ENCODE data around the gene PAPLN. TPM values are rescaled to one million over a fixed set of nuclear protein-coding genes. Genes with fewer than 3 reads are reported as not detected.

The PAPLN gene
- total RNA-seq, 1 experiment from 2014 or later: 22.2 TPM

DNA sequence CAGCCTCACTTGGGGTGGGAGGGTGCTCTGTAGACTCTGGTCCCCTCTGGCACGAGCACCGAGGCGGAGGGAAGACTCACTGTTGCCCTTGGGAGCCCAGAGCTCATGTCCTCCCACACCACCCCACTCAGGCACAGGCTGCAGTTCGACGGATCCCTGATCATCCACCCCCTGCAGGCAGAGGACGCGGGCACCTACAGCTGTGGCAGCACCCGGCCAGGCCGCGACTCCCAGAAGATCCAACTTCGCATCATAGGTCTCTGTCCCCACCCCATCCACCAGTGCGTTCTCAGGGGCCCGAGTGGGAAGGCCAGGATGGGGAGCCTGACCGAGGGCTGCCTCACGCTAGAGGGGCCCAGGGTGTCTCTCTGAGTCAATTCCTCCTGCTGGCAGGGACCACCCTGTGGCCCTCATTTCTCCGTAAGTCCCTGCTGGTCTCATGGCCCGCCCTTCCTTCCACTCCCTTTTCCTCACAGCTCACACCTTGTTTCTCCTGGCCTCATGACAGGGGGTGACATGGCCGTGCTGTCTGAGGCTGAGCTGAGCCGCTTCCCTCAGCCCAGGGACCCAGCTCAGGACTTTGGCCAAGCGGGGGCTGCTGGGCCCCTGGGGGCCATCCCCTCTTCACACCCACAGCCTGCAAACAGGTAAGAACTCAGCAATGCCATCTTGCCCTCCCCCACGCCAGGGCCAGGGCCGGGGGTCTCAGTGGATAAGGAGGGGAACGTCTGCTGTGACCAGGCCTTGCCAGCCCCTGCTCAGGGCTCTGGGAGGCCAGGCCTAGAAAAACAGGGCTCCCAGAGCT is 27.0 kb downstream of the PAPLN start:
- POLR2A ChIA-PET: interaction anchor here (0.5 kb wide), 1 partner anchor 22 kb away, joined by 3 read pairs; no protein-coding TSS in a partner anchor
- CTCF ChIA-PET: interaction anchor here (0.6 kb wide), 1 partner anchor 73 kb away, joined by 3 read pairs; no protein-coding TSS in a partner anchor
- no peaks in the 10 kb centered on the region for H3K27me3 ChIP-seq (ENCODE audit: control insufficient read depth, insufficient read depth, low read length)
- H3K27ac ChIP-seq (ENCODE audit: low read length): no peak overlapping the region
- H3K9me3 ChIP-seq (ENCODE audit: control insufficient read depth, insufficient read depth, low read depth, low read length): no peaks in the 10 kb centered on the region
- DNase-seq (ENCODE audit: low read depth, low spot score): no peak
- no TSS peak for BruUV-seq (replicated peaks)
- no peaks in the 10 kb centered on the region for H3K4me1 ChIP-seq (ENCODE audit: control insufficient read depth, insufficient read depth, low read length)
- H3K4me3 ChIP-seq (ENCODE audit: low read depth in 2 of 2, low read length in 2 of 2): no peak overlapping the region
- TF ChIP-seq, protein P1, sequence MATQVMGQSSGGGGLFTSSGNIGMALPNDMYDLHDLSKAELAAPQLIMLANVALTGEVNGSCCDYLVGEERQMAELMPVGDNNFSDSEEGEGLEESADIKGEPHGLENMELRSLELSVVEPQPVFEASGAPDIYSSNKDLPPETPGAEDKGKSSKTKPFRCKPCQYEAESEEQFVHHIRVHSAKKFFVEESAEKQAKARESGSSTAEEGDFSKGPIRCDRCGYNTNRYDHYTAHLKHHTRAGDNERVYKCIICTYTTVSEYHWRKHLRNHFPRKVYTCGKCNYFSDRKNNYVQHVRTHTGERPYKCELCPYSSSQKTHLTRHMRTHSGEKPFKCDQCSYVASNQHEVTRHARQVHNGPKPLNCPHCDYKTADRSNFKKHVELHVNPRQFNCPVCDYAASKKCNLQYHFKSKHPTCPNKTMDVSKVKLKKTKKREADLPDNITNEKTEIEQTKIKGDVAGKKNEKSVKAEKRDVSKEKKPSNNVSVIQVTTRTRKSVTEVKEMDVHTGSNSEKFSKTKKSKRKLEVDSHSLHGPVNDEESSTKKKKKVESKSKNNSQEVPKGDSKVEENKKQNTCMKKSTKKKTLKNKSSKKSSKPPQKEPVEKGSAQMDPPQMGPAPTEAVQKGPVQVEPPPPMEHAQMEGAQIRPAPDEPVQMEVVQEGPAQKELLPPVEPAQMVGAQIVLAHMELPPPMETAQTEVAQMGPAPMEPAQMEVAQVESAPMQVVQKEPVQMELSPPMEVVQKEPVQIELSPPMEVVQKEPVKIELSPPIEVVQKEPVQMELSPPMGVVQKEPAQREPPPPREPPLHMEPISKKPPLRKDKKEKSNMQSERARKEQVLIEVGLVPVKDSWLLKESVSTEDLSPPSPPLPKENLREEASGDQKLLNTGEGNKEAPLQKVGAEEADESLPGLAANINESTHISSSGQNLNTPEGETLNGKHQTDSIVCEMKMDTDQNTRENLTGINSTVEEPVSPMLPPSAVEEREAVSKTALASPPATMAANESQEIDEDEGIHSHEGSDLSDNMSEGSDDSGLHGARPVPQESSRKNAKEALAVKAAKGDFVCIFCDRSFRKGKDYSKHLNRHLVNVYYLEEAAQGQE (IDR thresholded peaks at IDR 0.05; ENCODE audit: insufficient read depth in 1 of 2, low read depth in 2 of 2, low read length in 1 of 2): no peak
- TF ChIP-seq SIN3A (IDR thresholded peaks at IDR 0.05; ENCODE audit: borderline replicate concordance, insufficient read depth, low read depth, low read length): no peak
- TF ChIP-seq TCF7L2 (IDR thresholded peaks at IDR 0.05; ENCODE audit: low read depth, low read length): no peak
- no peak for TF ChIP-seq POLR2AphosphoS5 (IDR thresholded peaks at IDR 0.05; ENCODE audit: low read depth, low read length)
- TF ChIP-seq, protein P2, sequence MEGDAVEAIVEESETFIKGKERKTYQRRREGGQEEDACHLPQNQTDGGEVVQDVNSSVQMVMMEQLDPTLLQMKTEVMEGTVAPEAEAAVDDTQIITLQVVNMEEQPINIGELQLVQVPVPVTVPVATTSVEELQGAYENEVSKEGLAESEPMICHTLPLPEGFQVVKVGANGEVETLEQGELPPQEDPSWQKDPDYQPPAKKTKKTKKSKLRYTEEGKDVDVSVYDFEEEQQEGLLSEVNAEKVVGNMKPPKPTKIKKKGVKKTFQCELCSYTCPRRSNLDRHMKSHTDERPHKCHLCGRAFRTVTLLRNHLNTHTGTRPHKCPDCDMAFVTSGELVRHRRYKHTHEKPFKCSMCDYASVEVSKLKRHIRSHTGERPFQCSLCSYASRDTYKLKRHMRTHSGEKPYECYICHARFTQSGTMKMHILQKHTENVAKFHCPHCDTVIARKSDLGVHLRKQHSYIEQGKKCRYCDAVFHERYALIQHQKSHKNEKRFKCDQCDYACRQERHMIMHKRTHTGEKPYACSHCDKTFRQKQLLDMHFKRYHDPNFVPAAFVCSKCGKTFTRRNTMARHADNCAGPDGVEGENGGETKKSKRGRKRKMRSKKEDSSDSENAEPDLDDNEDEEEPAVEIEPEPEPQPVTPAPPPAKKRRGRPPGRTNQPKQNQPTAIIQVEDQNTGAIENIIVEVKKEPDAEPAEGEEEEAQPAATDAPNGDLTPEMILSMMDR (IDR thresholded peaks at IDR 0.05): no peak
- ATAC-seq: no peak
- in situ Hi-C loops (cut with HindIII; ENCODE audit: low pct_unique_long_range_greater_than_20kb, low sequenced_read_pairs) (no loop called here), intact Hi-C loops (cut with micrococcal nuclease; ENCODE audit: unreplicated experiment) (no loop called here)
- no peaks in the 10 kb centered on the region for H3K36me3 ChIP-seq (ENCODE audit: control insufficient read depth, insufficient read depth, low read length)

DNA sequence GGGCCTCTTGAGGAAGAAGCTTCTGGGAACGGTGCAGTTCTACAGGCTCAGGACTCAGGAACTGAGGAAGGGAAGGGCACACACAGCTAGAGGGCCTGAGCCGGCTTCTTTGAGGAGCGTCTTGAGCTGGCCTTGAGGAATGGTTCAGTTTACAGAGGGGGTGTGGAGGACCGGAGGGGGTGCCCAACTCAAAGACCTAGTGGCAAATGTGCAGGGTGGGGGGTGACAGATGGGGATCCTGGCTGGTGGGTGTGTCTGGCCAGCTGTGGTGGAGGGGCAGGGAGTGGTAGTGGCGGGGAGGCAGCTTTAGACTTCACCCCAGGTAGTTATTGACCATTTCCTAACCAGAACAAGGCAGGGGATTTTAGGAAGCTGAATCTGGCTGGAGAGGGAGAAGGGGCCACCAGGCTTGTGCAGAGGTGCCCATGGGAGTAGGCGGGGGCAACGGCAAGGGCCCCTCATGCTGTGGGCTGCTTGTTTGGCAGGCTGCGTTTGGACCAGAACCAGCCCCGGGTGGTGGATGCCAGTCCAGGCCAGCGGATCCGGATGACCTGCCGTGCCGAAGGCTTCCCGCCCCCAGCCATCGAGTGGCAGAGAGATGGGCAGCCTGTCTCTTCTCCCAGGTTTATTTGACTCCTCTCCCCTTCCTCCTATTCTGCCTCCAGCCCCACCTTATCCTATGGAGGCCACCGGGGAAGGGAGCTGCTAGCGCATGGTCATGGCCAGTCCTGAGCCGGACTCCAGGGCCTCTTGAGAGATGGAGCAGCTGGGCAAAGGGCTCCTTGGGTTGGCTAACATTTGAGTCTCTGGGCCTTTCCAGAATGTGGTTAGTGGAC is 27.8 kb downstream of the PAPLN start:
- BruUV-seq (replicated peaks): no TSS peak
- ChIA-PET CTCF (interaction anchor here (0.6 kb wide), 1 partner anchor 73 kb away, joined by 3 read pairs; no protein-coding TSS in a partner anchor), POLR2A (interaction anchor here (0.5 kb wide), 1 partner anchor 22 kb away, joined by 3 read pairs; no protein-coding TSS in a partner anchor)
- intact Hi-C loops (cut with micrococcal nuclease; ENCODE audit: unreplicated experiment): no loop called here
- Histone ChIP-seq H3K9me3 (ENCODE audit: control insufficient read depth, insufficient read depth, low read depth, low read length) (no peaks in the 10 kb centered on the region), H3K4me1 (ENCODE audit: control insufficient read depth, insufficient read depth, low read length) (no peaks in the 10 kb centered on the region), H3K27ac (ENCODE audit: low read length) (no peak overlapping the region), H3K36me3 (ENCODE audit: control insufficient read depth, insufficient read depth, low read length) (no peaks in the 10 kb centered on the region), H3K27me3 (ENCODE audit: control insufficient read depth, insufficient read depth, low read length) (no peaks in the 10 kb centered on the region), H3K4me3 (ENCODE audit: low read depth in 2 of 2, low read length in 2 of 2) (no peak overlapping the region)
- in situ Hi-C loops (cut with HindIII; ENCODE audit: low pct_unique_long_range_greater_than_20kb, low sequenced_read_pairs): no loop called here
- peak; percentile 36; the same call in 1 of the 2 replicates for ATAC-seq
- no peak for TF ChIP-seq SIN3A (IDR thresholded peaks at IDR 0.05; ENCODE audit: borderline replicate concordance, insufficient read depth, low read depth, low read length)
- TF ChIP-seq, protein P2 (IDR thresholded peaks at IDR 0.05): no peak
- DNase-seq (ENCODE audit: low read depth, low spot score): no peak
